GM18867 (cell line): ENCODE results near the gene PUDP.
"Not testable (repeated sequence)": the region's sequence is repeated elsewhere in the genome, so short reads cannot be mapped to it uniquely, and the experiment has no call there.

Source experiments
- ATAC-seq: cut with Tn5 transposase; IDR thresholded peaks from one replicate; pipeline ENCODE4 v1.9.1; 2021; ENCODE audit warnings: mild to moderate bottlenecking, moderate library complexity; ENCODE audit not compliant: unreplicated experiment

Gene PUDP

GRCh38 chrX:7147978-7148854 is at the start of gene PUDP:
PUDP (minus strand) TSS chrX:7148153; CDS start chrX:7148113, 40 bp downstream.
- peak; percentile 81 for ATAC-seq

GRCh38 chrX:7194606-7195005 is 46.7 kb upstream of the PUDP start:
- ATAC-seq, result no peak

GRCh38 chrX:7192871-7193270 is 44.9 kb upstream of the PUDP start:
- ATAC-seq, result no peak

- ATAC-seq, result peak; percentile 65
These were observed 43.7 kb upstream of the PUDP start for GRCh38 chrX:7191681-7192110.

- no peak for ATAC-seq
These were observed 42.2 kb upstream of the PUDP start for GRCh38 chrX:7190157-7190556.

- ATAC-seq, result no peak
These were observed 40.7 kb upstream of the PUDP start for GRCh38 chrX:7188672-7189071.

GRCh38 chrX:7184816-7185215 is 36.9 kb upstream of the PUDP start:
- no peak for ATAC-seq

GRCh38 chrX:7179446-7179845 is 31.5 kb upstream of the PUDP start:
- ATAC-seq, result no peak

- ATAC-seq, result not testable (repeated sequence)
These were observed 30.9 kb upstream of the PUDP start for GRCh38 chrX:7178859-7179258.

GRCh38 chrX:7170898-7171297 is 22.9 kb upstream of the PUDP start:
- ATAC-seq, result no peak

GRCh38 chrX:7169627-7170026 is 21.7 kb upstream of the PUDP start:
- ATAC-seq, result no peak

- no peak for ATAC-seq
These were observed 20.4 kb upstream of the PUDP start for GRCh38 chrX:7168371-7168770.

GRCh38 chrX:7164174-7164573 is 16.2 kb upstream of the PUDP start:
- ATAC-seq, result peak; percentile 77

GRCh38 chrX:7163146-7163677 is 15.3 kb upstream of the PUDP start:
- no peak for ATAC-seq

GRCh38 chrX:7159149-7159861 is 11.4 kb upstream of the PUDP start:
- ATAC-seq, result no peak

- ATAC-seq, result no peak
These were observed 10.6 kb upstream of the PUDP start for GRCh38 chrX:7158468-7158990.

GRCh38 chrX:7156879-7157278 is 8.9 kb upstream of the PUDP start:
- no peak for ATAC-seq

GRCh38 chrX:7155163-7155562 is 7.2 kb upstream of the PUDP start:
- ATAC-seq, result no peak

- no peak for ATAC-seq
These were observed 6.2 kb upstream of the PUDP start for GRCh38 chrX:7154041-7154597.

GRCh38 chrX:7153231-7153630 is 5.3 kb upstream of the PUDP start:
- ATAC-seq, result no peak

GRCh38 chrX:7149411-7149810 is 1.5 kb upstream of the PUDP start:
- ATAC-seq, result no peak
